Upper lobe of left lung (tissue), 4 donors: Measurements from ENCODE around the gene ITFG2.

Experiments
- EP300 ChIP-seq, 4 donors: sonication (generic); formaldehyde crosslinking; IDR thresholded peaks; one replicate each; pipeline ENCODE4 v1.5.1; 2017; ENCODE audit warnings: antibody characterized with exemption in 4 of 4, control low read depth in 2 of 4
- POLR2A ChIP-seq, 4 donors: fragments of 450-650 bp; IDR thresholded peaks; one replicate each; pipeline ENCODE4 v1.5.1; 2016 to 2017; ENCODE audit warnings: antibody characterized with exemption in 4 of 4, mild to moderate bottlenecking in 2 of 4
- TF ChIP-seq, protein P1 (sequence below), 6 experiments: fragments of 450-650 bp in 4 of 6; fragments of 200-600 bp in 2 of 6; sonication (generic) in 2 of 6; IDR thresholded peaks; one replicate each; pipeline ENCODE4 v1.5.1; 2016 to 2019; ENCODE audit warnings: antibody characterized with exemption in 6 of 6

DNA sequence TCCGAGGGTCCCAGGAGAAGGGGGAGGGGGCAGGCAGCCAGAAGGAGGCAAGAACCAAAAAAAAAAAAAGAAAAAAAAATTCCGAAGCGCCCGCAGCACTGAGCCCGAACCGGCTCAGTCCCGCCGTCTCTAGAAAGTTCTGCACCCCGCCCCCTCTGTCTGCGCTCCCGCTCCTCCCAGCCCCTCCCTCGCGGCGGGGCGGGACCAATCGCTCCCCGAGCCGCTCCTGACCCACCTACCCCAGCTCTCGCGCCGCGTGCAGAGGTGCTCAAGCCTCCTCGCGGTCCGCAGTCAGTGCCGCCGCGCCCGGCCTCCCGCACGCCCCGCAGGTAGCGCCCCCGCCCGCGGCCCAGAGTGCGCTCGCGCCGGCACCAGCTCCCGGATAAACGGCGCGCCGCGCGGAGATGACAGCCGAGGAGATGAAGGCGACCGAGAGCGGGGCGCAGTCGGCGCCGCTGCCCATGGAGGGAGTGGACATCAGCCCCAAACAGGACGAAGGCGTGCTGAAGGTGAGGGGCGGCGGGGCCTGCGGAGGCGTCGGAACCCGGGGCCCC, 17.7 kb upstream of the ITFG2 start, which contains the start of gene FKBP4:
- TF ChIP-seq, protein P1, sequence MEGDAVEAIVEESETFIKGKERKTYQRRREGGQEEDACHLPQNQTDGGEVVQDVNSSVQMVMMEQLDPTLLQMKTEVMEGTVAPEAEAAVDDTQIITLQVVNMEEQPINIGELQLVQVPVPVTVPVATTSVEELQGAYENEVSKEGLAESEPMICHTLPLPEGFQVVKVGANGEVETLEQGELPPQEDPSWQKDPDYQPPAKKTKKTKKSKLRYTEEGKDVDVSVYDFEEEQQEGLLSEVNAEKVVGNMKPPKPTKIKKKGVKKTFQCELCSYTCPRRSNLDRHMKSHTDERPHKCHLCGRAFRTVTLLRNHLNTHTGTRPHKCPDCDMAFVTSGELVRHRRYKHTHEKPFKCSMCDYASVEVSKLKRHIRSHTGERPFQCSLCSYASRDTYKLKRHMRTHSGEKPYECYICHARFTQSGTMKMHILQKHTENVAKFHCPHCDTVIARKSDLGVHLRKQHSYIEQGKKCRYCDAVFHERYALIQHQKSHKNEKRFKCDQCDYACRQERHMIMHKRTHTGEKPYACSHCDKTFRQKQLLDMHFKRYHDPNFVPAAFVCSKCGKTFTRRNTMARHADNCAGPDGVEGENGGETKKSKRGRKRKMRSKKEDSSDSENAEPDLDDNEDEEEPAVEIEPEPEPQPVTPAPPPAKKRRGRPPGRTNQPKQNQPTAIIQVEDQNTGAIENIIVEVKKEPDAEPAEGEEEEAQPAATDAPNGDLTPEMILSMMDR (IDR thresholded peaks at IDR 0.05), result peak in 1 of 6 experiments; percentile 11
- TF ChIP-seq POLR2A (IDR thresholded peaks at IDR 0.05), result peak in 2 of 4 donors; percentile 75 to 83
- TF ChIP-seq EP300 (IDR thresholded peaks at IDR 0.05), result no peak
